A549 (cell line): ENCODE results near the gene ADISSP. TPM values are rescaled to one million over a fixed set of nuclear protein-coding genes. Genes with fewer than 3 reads are reported as not detected.
A peak's percentile ranks its signal among the peaks of the same experiment; 100 is the strongest.

ENCODE experiments used
- ATAC-seq, 2 experiments: fragments of 200-7000 bp in 1 of 2; fragments of >200 bp in 1 of 2; cut with Nextera tagmentation in 1 of 2; cut with Tn5 transposase in 1 of 2; 3 replicates each; pipeline versions ENCODE4 v1.8.0 to v1.9.1; 2018 to 2020; ENCODE audit warnings: mild to moderate bottlenecking in 1 of 2, moderate library complexity in 1 of 2
- CTCF ChIA-PET: fragments of 300-600 bp; sonication (Branson Sonifier 250); formaldehyde crosslinking; extraction: SDS; loops from one replicate; lab custom pipeline; 2021; ENCODE audit warnings: antibody characterized with exemption, inconsistent platforms; lab: Yijun Ruan, JAX
- POLR2A ChIA-PET: fragments of 350-600 bp; formaldehyde crosslinking; extraction: SDS; loops from one replicate; lab custom pipeline; 2021; ENCODE audit warnings: antibody characterized with exemption, inconsistent platforms; lab: Yijun Ruan, JAX
- DNase-seq, 2 experiments: peaks; one replicate each; pipeline versions ENCODE4 v3.0.0 to v3.0.0-alpha.2; 2011 to 2016; ENCODE audit warnings: low read depth in 1 of 2, low spot score in 1 of 2
- FAIRE-seq: peaks from 2 replicates; lab custom pipeline; 2011; peaks lifted over from hg19 to GRCh38; lab: Jason Lieb, UNC
- H3K27ac ChIP-seq, 2 experiments: fragments of >200 bp; sonication (Bioruptor Twin); formaldehyde crosslinking; 3 replicates each; pipeline ENCODE4 v1.5.1; 2016 to 2017
- H3K4me1 ChIP-seq: fragments of >200 bp; sonication (Bioruptor Twin); formaldehyde crosslinking; 3 replicates; pipeline ENCODE4 v1.6.1; 2016
- H3K4me2 ChIP-seq: fragments of >200 bp; sonication (Bioruptor Twin); formaldehyde crosslinking; 3 replicates; pipeline ENCODE4 v1.6.1; 2016
- H3K4me3 ChIP-seq: fragments of >200 bp; sonication (Bioruptor Twin); formaldehyde crosslinking; 3 replicates; pipeline ENCODE4 v1.5.1; 2016
- H3K9me3 ChIP-seq: fragments of >200 bp; sonication (Bioruptor Twin); formaldehyde crosslinking; 3 replicates; pipeline ENCODE4 v1.6.1; 2016
- ATOH8 ChIP-seq: fragments of 250-450 bp; sonication (Bioruptor Pico); IDR thresholded peaks from 2 replicates; pipeline ENCODE4 v1.5.0; 2020; ENCODE audit warnings: low read depth, mild to moderate bottlenecking, moderate library complexity
- CHD2 ChIP-seq: fragments of 150-350 bp; IDR thresholded peaks from 2 replicates; pipeline ENCODE4 v1.6.1; 2014; ENCODE audit warnings: low read length; ENCODE audit not compliant: partially characterized antibody
- CHD4 ChIP-seq: fragments of 200-600 bp; sonication (generic); IDR thresholded peaks from 2 replicates; pipeline ENCODE4 v1.6.1; 2016; ENCODE audit warnings: antibody characterized with exemption, mild to moderate bottlenecking, borderline replicate concordance
- E2F6 ChIP-seq: IDR thresholded peaks from 2 replicates; pipeline ENCODE4 v1.6.1; 2012; ENCODE audit warnings: low read depth, borderline replicate concordance
- EP300 ChIP-seq, 2 experiments: fragments of >200 bp; sonication (Bioruptor Twin); formaldehyde crosslinking; IDR thresholded peaks; 2 replicates in 1 of 2; 3 replicates in 1 of 2; pipeline ENCODE4 v1.6.1; 2016 to 2017
- ESRRA ChIP-seq: fragments of 150-350 bp; IDR thresholded peaks from 2 replicates; pipeline ENCODE4 v1.6.1; 2014; ENCODE audit warnings: mild to moderate bottlenecking, low read length, borderline replicate concordance
- FOSB ChIP-seq: fragments of 250-450 bp; sonication (Bioruptor Pico); IDR thresholded peaks from 2 replicates; pipeline ENCODE4 v1.5.0; 2020; ENCODE audit warnings: mild to moderate bottlenecking, moderate library complexity
- HOXB13 ChIP-seq: fragments of 250-450 bp; sonication (Bioruptor Pico); IDR thresholded peaks from 2 replicates; pipeline ENCODE4 v1.5.0; 2020; ENCODE audit warnings: low read depth, mild to moderate bottlenecking, moderate library complexity
- HOXB5 ChIP-seq: fragments of 250-450 bp; sonication (Bioruptor Pico); IDR thresholded peaks from 2 replicates; pipeline ENCODE4 v1.5.0; 2020; ENCODE audit warnings: mild to moderate bottlenecking, moderate library complexity
- JUN ChIP-seq, 2 experiments: fragments of >200 bp; sonication (Bioruptor Twin); formaldehyde crosslinking; IDR thresholded peaks; 2 replicates in 1 of 2; 3 replicates in 1 of 2; pipeline ENCODE4 v1.6.1; 2016 to 2017
- JUNB ChIP-seq: fragments of >200 bp; sonication (Bioruptor Twin); formaldehyde crosslinking; IDR thresholded peaks from 2 replicates; pipeline ENCODE4 v1.6.1; 2016
- KDM5A ChIP-seq: fragments of 200-600 bp; sonication (generic); IDR thresholded peaks from 2 replicates; pipeline ENCODE4 v1.6.1; 2016; ENCODE audit warnings: antibody characterized with exemption, mild to moderate bottlenecking
- MAFK ChIP-seq: fragments of 450-650 bp; IDR thresholded peaks from 2 replicates; pipeline ENCODE4 v1.6.1; 2014; ENCODE audit not compliant: partially characterized antibody
- MYC ChIP-seq: IDR thresholded peaks from 2 replicates; pipeline ENCODE4 v1.6.1; 2012; ENCODE audit warnings: mild to moderate bottlenecking, inconsistent platforms, low read length, improper control_type of control experiment, borderline replicate concordance
- RFX5 ChIP-seq: fragments of 450-650 bp; IDR thresholded peaks from 2 replicates; pipeline ENCODE4 v1.7.1; 2014; ENCODE audit warnings: antibody characterized with exemption, mild to moderate bottlenecking, moderate library complexity
- RNF2 ChIP-seq: fragments of 200-600 bp; sonication (generic); IDR thresholded peaks from 2 replicates; pipeline ENCODE4 v1.6.1; 2016; ENCODE audit warnings: low read depth, mild to moderate bottlenecking, antibody characterized with exemption, moderate library complexity, borderline replicate concordance
- USF2 ChIP-seq: fragments of 450-650 bp; IDR thresholded peaks from 2 replicates; pipeline ENCODE4 v1.6.1; 2014; ENCODE audit warnings: antibody characterized with exemption
- WGBS: methylation state at CpG from one replicate; pipeline ENCODE4 v1.1.6; 2017; ENCODE audit errors: missing lambda C conversion rate; 5-methylcytosine and 5-hydroxymethylcytosine counted together
- polyA plus RNA-seq, 4 experiments: library from polyadenylated mRNA; depleted of rRNA in 3 of 4; stranded (reverse); fragments of >200 nt; fragmentation: RNase III in 1 of 4; extraction: RNeasy Plus Mini Kit Qiagen cat#74134 plus additional on column Dnase treatment in 1 of 4; gene quantifications; 2 replicates in 3 of 4; 3 replicates in 1 of 4; pipeline ENCODE4 v1.2.3, GENCODE V29; 2011 to 2017
- TF ChIP-seq, protein P1 (sequence below): IDR thresholded peaks from 2 replicates; pipeline ENCODE4 v1.6.1; 2012

The ADISSP gene
- polyA plus RNA-seq, 2 of the 4 experiments (the other 2 are of a cell fraction): 43.9 to 104 TPM

GRCh38 chr20:3786126-3786484, 18.6 kb upstream of the ADISSP start:
- ChIA-PET POLR2A (interaction anchor here (0.6 to 3.0 kb wide), 10 partner anchors 9 to 299 kb away, joined by 3 to 40 read pairs (median 5); partner anchors contain the start of genes ADISSP and AP5S1), CTCF (interaction anchor here (0.6 to 56.5 kb wide), 21 partner anchors 9 to 286 kb away, joined by 3 to 1634 read pairs (median 6); partner anchors contain the start of genes ADISSP, CDC25B and HSPA12B)

DNA sequence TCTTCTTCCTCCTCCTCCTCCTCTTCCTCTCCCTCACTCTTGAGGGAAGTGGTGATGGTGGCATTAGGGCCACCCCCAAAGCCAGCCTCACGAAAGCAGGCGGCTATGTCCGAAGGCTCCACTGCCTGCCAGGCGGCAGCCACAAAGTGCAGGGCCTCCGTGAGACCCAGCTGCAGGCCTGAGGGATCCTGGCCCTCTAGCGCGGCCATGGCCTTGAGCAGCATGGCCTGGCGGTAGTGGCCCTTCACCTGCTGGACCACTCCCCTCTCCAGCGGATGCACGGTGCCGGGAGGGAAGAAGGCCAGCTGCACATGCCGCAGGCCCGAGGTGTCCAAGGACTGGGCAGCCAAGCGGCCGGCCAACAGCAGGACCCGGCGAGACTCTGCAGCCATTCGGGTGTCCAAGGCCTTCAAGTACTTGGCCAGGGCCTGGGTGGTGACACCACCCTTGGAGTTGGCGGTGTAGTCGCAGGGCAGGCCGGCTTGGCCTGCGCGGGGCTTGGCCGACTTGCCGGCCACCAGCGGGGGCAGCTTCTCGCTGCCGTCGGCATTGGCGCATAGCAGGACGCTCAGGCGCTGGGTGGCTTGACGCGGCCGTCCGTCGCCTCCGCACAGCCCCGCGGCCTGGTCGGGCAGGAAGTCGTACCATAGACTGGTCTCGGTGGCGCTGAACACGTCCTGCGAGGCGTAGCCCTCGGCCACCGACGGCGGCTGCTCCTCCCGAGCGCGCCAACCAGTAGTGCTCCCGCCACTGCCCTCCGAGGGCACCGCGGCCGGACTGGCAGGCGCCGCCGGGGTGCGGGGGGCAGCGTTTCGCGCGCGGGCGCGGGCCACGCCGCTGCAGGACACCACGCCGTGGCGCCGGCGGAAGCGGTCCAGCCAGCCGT, 17.9 kb upstream of the ADISSP start:
- DNase-seq (no peak), FAIRE-seq (no peak)
- H3K27ac ChIP-seq: peak overlapping the region; percentile 88 to 96
- H3K4me1 ChIP-seq: peaks cover 48% of the 10 kb centered on the region
- CTCF ChIA-PET: interaction anchor here (0.6 to 56.5 kb wide), 19 partner anchors 8 to 301 kb away, joined by 3 to 1634 read pairs (median 6); partner anchors contain the start of genes ADAM33, ADISSP, CDC25B and HSPA12B
- TF ChIP-seq JUN (IDR thresholded peaks at IDR 0.05) (peak in 1 of 2 experiments; percentile 56; a peak in 3 of 5 replicates), HOXB13 (CRISPR knock-in tag) (no peak), FOSB (CRISPR knock-in tag) (no peak), EP300 (IDR thresholded peaks at IDR 0.05) (0 out of 5 replicates have a peak, but pooled peaks of 1 of the 2 experiments have one; percentile 20), CHD2 (no peak), HOXB5 (peak; percentile 8; the same call in 1 of the 2 replicates), KDM5A (no peak), ATOH8 (CRISPR knock-in tag) (no peak)
- TF ChIP-seq, all 56 proteins: peak for 3
- 41% methylated on average over 65 of the region's 79 CpGs for WGBS
- Histone ChIP-seq H3K4me3 (peak overlapping the region; percentile 86), H3K4me2 (peak overlapping the region; percentile 97), H3K9me3 (no peaks in the 10 kb centered on the region)
- ATAC-seq: no peak
- POLR2A ChIA-PET: interaction anchor here (0.5 to 3.0 kb wide), 10 partner anchors 12 to 300 kb away, joined by 3 to 40 read pairs (median 5); partner anchors contain the start of genes ADISSP and AP5S1

More at GRCh38 chr20:3786126-3786484, 18.6 kb upstream of the ADISSP start:
- H3K4me1 ChIP-seq: peaks cover 43% of the 10 kb centered on the region
- FAIRE-seq (peak; percentile 87), ATAC-seq (peak; percentile 24 to 52), DNase-seq (peak in 1 of 2 experiments; percentile 80)
- 1% methylated on average over 28 of the region's 35 CpGs for WGBS
- peak overlapping the region; percentile 88 to 96 for H3K27ac ChIP-seq
- H3K4me3 ChIP-seq: peak overlapping the region; percentile 86
- H3K4me2 ChIP-seq: peak overlapping the region; percentile 97
- TF ChIP-seq MAFK (no peak), MYC (no peak), HOXB13 (CRISPR knock-in tag) (no peak), CHD4 (no peak), JUNB (no peak), ATOH8 (CRISPR knock-in tag) (0 out of 2 replicates have a peak, but pooled peaks have one; percentile 37), E2F6 (peak; percentile 90), ESRRA (0 out of 2 replicates have a peak, but pooled peaks have one; percentile 14), USF2 (no peak), KDM5A (no peak), RFX5 (no peak), RNF2 (peak; percentile 66; the same call in 1 of the 2 replicates)
- TF ChIP-seq, protein P1, sequence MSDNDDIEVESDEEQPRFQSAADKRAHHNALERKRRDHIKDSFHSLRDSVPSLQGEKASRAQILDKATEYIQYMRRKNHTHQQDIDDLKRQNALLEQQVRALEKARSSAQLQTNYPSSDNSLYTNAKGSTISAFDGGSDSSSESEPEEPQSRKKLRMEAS: peak; percentile 93
- no peaks in the 10 kb centered on the region for H3K9me3 ChIP-seq
